NCI-H460 (cell line): ENCODE measurements around the gene FKRP. TPM values are rescaled to one million over a fixed set of nuclear protein-coding genes. Genes with fewer than 3 reads are reported as not detected.

Experiments
- DNase-seq: peaks from one replicate; pipeline ENCODE4 v3.0.0-alpha.2; 2016; ENCODE audit warnings: low read depth; ENCODE audit errors: extremely low read depth
- total RNA-seq: library from RNA; depleted of rRNA; stranded (reverse); fragments of >200 nt; shearing (Covaris generic); gene quantifications from 2 replicates; pipeline ENCODE4 v1.2.3, GENCODE V29; 2014

The FKRP gene
- total RNA-seq, 1 experiment from 2014 or later: 8.5 TPM

DNA sequence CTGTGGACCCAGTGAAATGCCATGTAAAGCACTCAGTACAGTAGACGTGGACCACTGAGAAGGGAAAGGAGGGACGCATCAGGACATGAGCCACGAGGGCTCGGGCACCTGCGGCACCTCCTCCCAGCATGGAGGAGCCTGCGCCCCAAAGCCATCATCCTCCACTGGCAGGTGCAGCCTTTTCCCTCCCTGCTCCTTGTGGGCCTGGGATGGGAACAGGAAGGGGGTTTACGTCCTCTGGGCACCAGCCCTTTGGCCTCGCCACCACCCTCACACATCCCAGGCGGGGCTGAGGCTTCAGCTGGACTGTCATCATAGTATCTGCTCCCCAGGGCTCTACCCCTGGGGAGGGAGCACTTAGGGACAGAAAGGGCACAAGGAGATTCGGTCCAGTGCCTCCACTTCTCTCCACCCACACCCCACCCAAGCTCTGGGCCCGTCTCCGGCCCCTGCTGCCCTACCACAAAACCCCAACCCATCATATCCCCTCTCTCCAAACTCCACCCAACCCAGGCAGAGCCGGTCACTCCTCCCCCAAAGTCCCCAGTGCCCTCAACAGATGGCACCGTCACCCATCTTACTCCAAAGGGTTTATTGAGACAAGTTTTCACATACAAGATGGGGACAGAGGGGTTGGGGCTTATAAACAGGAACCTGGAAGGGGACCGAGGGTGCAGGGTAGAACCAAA lies 26.8 kb upstream of the FKRP start:
- no peak for DNase-seq

DNA sequence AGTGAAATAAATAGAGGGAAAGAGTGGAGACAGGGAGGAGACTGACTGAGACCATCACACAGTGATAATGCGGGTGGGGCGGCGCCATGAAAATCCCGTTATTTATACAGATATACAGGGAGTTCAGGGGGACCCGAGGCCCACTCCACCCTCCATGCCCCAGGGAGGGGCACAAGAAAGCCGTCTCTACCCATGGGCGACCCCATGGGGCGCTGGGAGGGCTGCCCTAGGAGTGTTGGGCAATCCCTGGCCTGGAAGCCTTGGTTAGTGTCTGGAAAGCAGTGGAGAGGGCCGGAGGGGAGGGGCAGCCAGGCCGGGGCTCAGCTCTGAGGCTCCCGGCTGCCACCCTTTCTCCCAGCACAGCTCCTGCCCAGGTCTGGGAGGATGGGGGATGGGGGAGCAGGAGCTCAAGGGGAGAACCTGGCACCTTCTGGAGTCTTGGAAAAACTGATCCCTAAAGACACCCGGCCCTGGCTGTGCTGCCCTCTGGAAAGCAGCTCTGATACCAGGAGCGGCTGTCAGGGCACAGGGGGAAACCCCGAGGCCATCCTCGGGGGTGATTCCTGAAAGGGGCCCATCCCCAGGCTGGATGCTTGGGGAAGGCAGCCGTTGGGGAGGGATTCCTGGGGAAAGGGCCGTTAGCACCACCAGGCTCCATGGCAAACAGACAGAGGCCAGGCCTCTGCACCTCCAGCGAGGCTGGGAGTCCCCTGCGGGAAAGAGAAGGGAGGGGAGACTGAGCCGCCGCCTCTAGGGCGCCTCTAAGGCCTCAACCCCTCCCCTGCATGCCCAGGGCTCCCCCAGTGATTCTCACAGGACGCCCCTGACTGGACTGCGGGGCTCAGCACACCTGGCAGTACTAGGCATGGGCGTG lies 26.0 kb upstream of the FKRP start:
- no peak for DNase-seq

DNA sequence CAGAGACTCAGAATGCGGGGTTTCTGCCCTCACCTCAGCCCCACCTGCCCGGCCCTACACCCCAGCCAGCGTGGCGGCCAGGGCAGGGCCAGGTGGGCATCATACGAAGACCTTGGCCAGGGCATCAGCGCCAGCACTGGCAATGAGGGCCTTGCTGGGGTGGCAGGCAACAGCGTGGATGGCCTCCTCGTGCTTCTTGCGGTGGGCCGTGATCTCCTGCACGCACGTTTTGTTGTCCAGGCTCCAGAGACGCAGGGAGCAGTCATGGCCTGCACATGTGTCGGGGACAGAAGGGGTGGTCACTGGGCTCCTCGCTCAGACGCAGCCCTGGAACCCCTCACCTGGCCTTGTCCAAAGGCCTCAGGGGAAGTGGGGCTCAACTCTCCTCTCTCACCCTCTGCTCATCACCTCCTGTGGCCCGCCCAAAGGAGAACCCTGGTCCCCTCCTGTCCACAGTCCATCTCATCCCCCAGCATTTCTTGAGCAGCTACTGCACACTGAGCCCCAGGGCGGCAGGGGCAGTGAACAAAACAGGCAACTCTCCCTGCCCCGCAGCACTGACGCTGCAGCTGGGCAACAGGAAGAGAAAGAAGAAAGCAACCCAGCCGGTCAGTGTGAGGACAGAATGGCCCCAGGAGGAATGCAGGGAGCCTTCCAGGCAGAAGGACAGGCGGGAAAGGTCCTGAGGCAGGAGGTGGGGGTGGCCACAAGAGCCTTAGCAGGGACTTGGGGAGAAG lies 25.2 kb upstream of the FKRP start:
- DNase-seq: no peak

DNA sequence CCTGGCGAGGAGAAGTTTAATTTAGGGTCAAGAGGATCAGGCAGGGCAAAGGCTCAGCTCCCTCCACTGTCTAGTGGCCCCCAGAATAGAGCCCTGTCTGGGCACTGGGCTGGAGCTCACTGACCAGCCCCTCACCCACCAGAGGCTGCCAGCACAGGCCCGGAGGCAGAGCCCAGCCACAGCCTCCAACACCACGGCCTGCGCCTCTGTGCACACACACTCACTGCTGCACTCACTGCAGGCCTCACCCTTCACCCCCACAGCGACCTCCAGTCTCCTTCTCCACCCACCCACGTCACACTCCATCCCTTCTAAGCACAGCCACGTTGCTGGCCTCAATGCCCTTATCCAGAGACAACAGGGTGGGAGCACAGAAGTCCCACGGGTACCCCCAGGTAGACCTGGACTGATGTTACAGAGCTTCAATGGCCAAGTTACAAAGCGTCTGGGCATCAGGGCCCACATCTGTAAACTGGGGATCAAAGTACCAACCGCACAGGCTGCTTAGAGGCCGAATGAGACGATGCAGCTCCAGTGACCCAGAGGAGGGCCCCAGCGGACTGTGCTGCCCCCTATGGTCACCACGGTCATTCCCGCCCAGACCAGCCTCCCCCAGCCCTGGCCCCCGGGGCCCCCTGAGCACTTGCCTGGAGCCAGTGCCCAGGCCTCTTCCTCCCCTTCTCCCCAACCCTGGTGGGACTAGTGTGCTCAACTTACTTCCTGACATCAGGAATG lies 24.4 kb upstream of the FKRP start:
- DNase-seq: no peak

DNA sequence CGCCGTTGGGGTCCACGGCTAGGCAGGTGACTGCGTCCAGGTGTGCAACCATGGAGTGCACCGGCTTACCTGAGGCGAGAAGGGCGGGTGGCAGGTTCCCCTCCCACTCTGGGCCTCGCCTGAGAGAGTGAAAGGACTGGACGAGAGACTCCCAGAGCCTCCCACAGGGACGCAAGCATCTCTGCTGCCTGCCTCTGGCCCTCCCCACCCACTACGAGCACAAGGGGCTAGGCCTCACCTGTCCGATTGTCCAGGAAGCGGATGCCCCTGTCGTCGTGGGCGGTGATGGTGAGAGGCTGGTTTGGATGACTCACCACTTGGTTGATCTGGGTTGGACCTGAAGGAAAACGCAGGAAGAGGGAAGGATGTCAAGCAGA lies 23.9 kb upstream of the FKRP start:
- DNase-seq: no peak

DNA sequence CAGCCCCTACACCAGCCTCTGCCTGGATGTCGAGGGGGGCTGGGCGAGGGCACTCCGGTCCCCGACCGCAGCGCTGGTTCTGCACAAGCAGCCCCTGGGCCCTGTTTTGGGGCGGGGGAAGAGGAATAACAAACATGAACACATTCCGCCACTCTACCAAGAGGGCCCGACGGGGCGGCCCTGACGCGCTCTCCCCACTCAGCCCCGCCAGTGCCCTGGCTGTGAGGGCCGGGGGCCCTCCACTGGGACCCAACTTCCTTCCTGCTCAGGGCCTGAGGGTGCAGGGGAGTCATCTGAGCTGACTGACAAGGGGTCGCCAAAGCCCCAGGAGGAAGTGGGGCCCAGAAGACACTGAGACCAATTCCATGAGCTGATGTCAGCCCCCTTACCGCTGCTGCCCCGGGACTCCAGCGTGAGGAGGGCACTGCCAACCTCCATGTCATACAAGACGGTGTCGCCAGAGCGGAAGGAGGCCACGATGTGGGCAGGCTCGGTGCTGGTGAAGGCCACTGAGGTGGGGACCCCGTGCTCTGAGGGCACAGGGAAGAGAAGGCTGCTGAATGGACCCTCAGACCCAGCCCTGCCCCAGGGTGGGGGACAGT lies 23.3 kb upstream of the FKRP start:
- DNase-seq: no peak

DNA sequence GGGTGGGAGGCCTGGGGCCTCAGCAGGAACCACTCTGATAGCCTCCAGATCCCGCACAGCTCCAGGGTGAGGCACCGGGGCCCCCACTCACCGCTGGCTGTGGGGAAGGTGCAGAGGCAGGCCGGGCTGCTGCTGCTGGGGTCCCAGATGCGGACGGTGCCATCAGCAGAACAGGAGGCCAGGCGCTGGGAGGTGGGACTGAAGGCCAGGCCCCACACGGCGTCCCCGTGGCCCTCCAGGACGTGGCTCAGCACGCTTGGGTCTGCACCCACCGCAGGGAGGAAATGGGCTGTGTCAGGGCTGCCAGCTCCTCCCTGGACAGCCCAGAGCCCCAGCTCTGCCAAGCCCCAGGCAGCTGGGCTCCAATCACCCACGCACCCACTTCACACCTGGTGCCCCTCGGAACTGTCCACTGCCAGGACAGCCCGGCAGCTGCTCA lies 22.8 kb upstream of the FKRP start:
- DNase-seq: no peak

DNA sequence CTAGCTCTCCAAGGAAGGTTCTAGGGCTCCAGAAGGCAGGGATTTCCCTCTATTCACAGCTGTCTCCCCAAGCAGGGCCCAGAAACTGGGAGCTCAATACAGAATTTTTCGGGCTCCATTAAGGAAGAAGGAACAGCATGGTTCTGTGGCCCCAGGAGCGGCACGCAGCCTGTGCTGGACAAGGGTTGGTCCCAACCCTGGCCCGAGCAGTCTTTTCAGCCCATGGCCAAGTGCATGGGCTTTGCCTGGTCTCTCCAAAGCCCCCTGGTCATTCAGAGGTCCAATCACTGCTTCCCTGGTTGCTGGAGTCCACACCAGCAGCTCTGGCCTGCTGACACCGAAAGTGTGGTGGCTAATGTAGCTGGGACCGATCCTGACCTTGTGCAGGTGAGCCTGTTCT lies 22.4 kb upstream of the FKRP start:
- no peak for DNase-seq

DNA sequence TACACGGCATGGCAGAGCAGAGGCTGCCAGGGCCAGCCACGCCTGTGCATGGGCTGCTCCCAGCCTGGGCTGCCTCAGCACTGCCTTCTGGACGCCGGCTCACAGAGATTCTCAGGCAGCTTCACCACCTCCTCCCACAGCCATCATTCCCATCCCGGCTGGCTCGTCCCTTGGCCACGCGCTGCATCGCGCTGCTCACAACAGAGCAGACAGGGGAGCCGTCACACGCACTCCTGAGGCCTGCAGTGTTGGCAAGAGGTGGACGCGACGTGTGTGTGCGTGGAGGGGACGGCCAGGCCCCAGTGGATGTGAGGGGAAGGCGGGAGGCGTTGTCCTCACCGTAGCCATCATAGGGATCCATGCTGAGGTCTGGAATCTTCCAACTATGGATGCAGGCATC lies 21.4 kb upstream of the FKRP start:
- no peak for DNase-seq

DNA sequence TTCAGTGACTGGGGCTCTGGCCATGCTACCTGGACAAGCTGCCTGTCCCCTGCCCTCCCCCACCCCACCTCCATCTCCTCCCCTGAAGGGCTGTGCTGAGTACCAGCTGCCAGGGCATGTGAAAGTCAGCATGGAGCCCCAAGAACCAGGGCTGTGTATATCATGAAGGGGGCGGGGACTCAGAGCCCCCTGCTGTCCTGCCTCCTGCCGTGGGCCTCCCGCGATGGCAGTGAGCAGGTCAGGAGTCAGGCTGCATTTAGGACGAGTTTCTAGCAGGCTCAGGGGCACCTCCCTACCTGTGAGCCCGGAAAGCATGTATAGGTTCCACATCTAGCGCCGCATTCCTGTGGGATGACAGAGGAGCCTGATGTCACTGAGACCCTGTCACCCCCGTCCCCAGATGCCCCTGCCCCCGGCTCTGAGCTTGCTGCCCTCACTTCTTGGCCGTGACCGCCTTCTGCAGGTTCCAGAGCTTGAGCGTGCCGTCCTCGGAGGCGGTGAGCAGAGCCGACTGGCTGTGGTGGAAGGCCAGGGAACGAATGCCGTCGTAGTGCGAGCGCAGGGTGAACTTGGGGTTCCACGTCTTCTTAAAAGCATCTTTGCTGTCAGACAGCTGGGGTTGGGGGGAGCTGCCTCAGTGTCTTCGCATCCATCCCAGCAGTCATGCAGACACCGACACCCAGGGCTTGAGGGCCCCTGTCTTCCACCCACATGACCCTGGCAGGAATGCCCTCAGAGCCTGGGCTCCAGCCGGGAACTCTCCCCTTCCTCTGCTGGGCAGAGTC lies 20.6 kb upstream of the FKRP start:
- DNase-seq: no peak

DNA sequence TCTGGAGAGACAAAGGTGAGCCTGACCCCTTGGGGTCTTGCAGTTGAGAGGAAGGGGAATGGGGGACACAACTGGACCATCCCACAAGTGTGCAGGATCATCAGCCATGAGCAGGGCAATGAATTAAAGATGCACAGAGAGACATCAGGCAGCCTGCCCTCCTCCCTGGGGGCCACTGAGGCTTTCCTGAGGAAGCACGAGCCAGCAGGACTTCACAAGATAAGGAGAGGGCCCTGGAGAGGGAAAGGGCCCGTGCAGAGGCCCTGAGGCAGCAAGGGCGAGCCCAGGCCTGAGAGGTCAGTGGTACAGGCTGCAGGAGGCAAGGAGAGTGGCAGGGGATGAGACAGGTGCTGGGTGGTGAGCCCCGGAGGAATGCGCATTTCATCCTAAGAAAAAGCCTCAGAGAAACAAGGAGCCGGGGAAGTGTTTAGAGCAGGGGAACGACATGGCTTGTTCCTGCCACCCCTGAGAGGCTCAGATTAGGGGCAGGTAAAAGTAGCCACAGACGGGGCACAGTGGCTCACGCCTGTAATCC lies 19.9 kb upstream of the FKRP start:
- no peak for DNase-seq

DNA sequence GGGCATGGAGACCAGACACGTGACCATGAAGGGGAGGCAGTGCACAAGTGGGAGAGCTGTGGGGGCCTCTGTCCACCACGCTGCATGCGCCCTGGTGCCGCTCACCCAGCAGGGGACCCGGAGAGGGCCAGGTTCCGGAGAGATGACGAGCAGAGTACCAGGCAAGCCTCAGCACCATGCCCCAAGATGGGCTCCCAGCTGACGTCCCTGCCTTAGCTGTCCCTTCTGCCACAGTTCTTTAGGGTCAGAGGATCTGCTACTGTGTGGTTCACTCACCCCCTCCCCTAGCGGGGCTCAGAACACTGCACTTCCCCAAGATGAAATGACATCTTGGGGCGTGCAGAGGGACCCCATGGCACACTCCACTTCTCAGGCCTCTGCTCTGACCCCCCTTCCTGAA lies 19.3 kb upstream of the FKRP start:
- no peak for DNase-seq

DNA sequence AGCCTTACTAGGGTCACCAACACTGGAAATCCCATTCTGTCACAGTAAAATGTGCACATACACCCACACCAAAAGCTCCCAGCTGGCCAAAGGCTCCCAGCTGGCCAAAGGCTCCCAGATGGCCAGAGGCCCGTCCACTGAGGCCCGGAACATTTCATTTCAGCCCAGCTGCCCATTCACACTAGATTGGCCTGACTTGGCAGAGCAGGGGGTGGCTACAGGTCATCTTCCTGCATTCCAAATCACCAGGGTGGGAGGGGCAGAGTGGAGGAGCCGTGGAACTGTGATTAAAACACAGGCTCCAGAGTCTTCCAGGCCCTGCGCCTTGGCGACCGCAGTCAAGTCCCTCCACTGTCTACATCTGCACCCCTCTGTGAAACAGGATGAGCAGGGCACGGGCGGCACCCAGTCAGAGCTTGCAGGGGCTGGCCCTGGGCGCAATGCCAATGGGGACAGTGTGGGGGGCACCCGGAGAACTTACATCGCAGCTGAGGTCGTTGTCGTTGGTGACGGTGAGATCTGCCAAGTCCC lies 18.8 kb upstream of the FKRP start:
- DNase-seq: no peak

DNA sequence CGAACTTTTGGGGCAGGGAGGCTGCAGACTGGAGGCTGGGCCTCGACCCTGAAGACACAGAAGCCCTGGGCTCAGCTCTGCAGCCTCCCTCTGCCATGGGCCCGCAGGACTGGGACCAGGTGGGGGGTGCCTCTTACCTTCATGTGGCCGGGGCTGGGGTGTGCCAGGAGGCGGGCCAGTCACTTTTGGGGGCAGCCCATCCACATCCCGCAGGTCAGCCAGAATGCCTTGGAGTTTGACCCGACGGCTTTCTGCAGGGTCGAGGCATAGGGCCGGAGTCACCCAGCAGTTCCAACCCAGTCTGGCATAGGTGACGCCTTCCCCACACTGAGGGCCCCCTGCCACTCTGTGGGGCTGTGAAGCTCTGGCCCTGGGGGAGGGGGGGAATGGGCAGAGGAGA lies 18.1 kb upstream of the FKRP start:
- no peak for DNase-seq

DNA sequence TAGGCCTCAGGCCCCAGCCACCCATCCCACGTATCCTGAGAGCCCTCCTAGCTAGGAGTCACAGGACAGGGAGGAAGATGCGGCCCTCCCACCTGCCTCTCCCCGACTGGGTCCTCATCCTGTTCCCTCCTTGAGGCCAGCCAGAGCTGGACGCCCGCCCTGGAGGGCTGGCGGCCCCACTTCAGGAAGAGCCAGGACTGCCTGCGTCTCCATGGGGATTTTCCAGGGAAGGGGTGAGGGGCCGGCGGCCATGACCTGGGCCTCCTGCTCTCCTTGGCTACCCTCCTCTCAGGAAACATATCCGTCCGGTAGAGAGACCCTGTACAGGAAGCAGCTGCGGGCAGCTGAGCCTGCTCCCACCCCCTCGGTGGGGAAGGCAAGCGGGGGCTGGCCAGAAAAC lies 17.6 kb upstream of the FKRP start:
- no peak for DNase-seq

DNA sequence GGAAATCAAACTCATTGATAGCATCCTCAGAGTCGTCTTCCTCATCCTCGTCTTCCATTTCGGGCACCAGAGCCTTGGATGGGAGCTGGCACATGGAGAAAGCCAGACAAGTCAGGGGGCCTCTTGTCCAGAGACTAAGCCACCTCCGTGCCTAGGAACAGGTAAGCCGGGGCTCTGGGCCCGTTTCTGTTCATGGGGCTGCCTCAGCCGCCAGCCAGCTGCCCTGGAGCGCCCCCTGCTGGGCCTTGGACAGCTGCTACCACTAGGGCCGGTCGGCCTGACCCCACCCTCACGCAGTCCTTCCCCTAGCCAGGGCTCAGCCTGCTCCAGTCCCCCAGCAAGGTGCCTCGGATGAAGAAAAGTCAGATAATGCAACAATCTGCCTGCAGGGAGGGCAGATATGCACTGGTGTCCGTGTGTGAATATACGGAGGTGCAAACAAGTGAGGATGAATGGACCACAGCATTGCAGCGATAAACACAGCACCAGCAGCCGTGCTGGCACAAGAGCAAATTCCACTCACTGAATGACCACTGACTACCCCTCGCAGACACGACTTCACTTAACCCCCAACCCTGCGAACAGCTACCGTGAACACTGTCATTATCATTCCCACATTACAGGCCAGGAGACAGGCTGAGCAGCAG lies 17.0 kb upstream of the FKRP start:
- DNase-seq: peak; percentile 43

DNA sequence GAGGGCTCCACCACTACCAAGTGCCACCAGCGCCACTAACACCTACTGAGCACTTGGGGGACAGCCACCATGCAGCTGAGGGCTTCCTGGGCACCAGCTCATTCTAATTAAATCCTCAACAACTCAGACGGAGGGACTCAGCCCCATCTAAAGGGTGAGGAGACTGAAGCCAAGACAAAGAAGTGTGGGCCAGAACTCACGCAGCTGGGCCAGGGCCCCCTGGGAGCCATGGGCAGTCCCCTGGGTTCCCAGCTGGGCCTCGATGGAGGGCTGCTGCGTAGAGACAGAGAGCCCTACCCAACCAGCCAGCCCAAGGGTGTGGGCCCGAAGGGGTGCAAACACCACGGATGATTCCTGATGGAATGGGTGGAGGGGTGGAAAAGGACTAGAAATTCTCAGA lies 16.2 kb upstream of the FKRP start:
- DNase-seq: no peak

DNA sequence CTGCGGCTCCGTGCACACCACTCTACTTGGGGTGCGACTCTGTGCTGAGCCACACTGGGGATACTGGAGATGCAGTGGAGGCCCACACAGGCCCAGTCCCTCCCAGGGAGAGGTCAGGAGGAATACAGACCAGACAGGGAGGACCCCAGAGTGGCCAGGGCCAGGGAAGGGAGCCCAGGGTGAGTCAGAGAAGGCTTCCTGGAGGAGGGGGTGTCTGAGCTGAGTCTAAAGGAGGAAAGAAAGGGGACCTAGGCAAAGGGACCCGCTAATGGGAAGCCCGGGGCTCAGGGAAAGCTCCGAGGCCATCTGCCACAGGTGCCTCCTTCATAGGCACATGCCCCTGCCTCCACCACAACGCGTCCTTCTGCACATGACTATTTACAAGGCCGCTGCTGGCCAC lies 15.7 kb upstream of the FKRP start:
- DNase-seq: no peak

DNA sequence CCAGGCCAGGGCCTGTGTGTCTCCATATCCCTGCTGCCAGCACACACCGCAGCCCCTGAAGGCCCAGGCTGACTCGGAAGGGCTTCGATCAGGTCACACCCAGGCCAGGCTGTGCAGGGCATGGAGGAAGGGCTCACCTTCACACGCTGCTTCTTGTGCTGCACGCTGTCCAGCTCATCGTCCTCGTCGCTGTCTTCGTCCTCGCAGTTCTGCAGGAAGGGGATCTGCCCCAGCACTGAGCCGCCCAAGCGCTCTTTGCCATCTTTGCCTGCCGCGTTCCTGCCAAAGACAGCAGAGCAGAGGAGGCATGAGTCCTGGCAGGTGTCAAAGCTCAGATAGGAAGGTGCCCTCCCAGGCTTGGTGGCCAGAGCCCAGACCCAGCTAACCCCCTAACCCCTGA lies 15.3 kb upstream of the FKRP start:
- no peak for DNase-seq
